CD4-positive, alpha-beta T cell (primary cell): ENCODE data around the gene ANO6. TPM values are rescaled to one million over a fixed set of nuclear protein-coding genes. Genes with fewer than 3 reads are reported as not detected.

Source experiments
- ATAC-seq: fragments of 200-7000 bp; cut with Tn5 transposase; one replicate; pipeline ENCODE4 v1.10.0; 2022; ENCODE audit warnings: mild to moderate bottlenecking; ENCODE audit not compliant: poor library complexity
- CTCF ChIA-PET: fragments of 350-600 bp; sonication (Branson Sonifier 250); formaldehyde crosslinking; loops from one replicate; lab custom pipeline; 2021; ENCODE audit warnings: antibody characterized with exemption, inconsistent platforms; lab: Charles Lee
- POLR2A ChIA-PET: fragments of 350-600 bp; sonication (Branson Sonifier 250); formaldehyde crosslinking; loops from one replicate; lab custom pipeline; 2021; ENCODE audit warnings: antibody characterized with exemption, inconsistent platforms; lab: Charles Lee
- DNase-seq, 14 experiments: peaks; one replicate each; pipeline ENCODE4 v3.0.0-alpha.2; 2013 to 2020; ENCODE audit warnings: mixed read lengths in 2 of 14
- H3K27ac ChIP-seq, 2 donors: one replicate each; pipeline versions ENCODE4 v1.5.1 to v1.7.0; 2013; ENCODE audit warnings: low read length in 2 of 2, low read depth in 1 of 2, mild to moderate bottlenecking in 1 of 2
- H3K27me3 ChIP-seq, 2 experiments: 1 replicate in 1 of 2; 2 replicates in 1 of 2; pipeline versions ENCODE4 v1.6.1 to v1.7.0; 2013; ENCODE audit warnings: low read length in 2 of 2, control low read depth in 1 of 2, mild to moderate bottlenecking in 1 of 2, moderate library complexity in 1 of 2; ENCODE audit not compliant: insufficient read depth in 2 of 2, control insufficient read depth in 1 of 2
- H3K36me3 ChIP-seq: one replicate; pipeline ENCODE4 v1.6.1; 2013; ENCODE audit warnings: low read length, control low read depth; ENCODE audit not compliant: insufficient read depth
- H3K4me1 ChIP-seq: one replicate; pipeline ENCODE4 v1.6.1; 2013; ENCODE audit warnings: low read length, control low read depth; ENCODE audit not compliant: insufficient read depth
- H3K4me3 ChIP-seq: one replicate; pipeline ENCODE4 v1.5.1; 2013; ENCODE audit warnings: mild to moderate bottlenecking, low read length, moderate library complexity
- H3K9me3 ChIP-seq, 2 experiments: 1 replicate in 1 of 2; 2 replicates in 1 of 2; pipeline versions ENCODE4 v1.6.1 to v1.7.0; 2013; ENCODE audit warnings: low read length in 2 of 2, mild to moderate bottlenecking in 2 of 2, control low read depth in 1 of 2, moderate library complexity in 1 of 2; ENCODE audit not compliant: control insufficient read depth in 1 of 2, insufficient read depth in 1 of 2
- H3K27ac Mint-ChIP-seq: one replicate; pipeline ENCODE4 v1.8.0; 2020; ENCODE audit warnings: mixed read lengths
- H3K27me3 Mint-ChIP-seq: one replicate; pipeline ENCODE4 v1.8.0; 2021; ENCODE audit warnings: mixed read lengths
- H3K36me3 Mint-ChIP-seq: one replicate; pipeline ENCODE4 v1.8.0; 2021; ENCODE audit warnings: low read depth, mixed read lengths
- H3K4me1 Mint-ChIP-seq: one replicate; pipeline ENCODE4 v1.8.0; 2021; ENCODE audit warnings: low read depth, mixed read lengths
- H3K4me3 Mint-ChIP-seq: one replicate; pipeline ENCODE4 v1.8.0; 2020; ENCODE audit warnings: mild to moderate bottlenecking, mixed read lengths
- H3K9me3 Mint-ChIP-seq: one replicate; pipeline ENCODE4 v1.8.0; 2020; ENCODE audit warnings: mixed read lengths
- CTCF ChIP-seq: fragments of 200-600 bp; IDR thresholded peaks from one replicate; pipeline ENCODE4 v1.8.0; 2022; ENCODE audit warnings: antibody characterized with exemption, mild to moderate bottlenecking
- intact Hi-C, 2 experiments: fragments of 100-400 bp; cut with DNase I in 1 of 2; cut with micrococcal nuclease in 1 of 2; formaldehyde crosslinking; loops; one replicate each; pipeline versions ENCODE4 v1.15.1 to v1.9.0; 2023 to 2025; cut with DNase I, micrococcal nuclease
- total RNA-seq, 174 experiments: library from RNA in 2 of 174; stranded (reverse) in 2 of 174; gene quantifications; one replicate each; pipeline ENCODE4 v1.2.3 and lab custom pipeline; 2021 to 2026

ANO6 gene
- total RNA-seq, 2 experiments from 2014 or later = 11.6 to 11.7 TPM

GRCh38 chr12:45286621-45287020, 70.7 kb downstream of the ANO6 start:
- POLR2A ChIA-PET = interaction anchor here (1.3 kb wide), 1 partner anchor 71 kb away, joined by 6 read pairs; the partner anchor contains the start of gene ANO6
- H3K27me3 ChIP-seq = no peaks in the 10 kb centered on the region
- ATAC-seq (no peak), DNase-seq (no peak)
- Mint-ChIP-seq H3K4me1 (peaks cover 4% of the 10 kb centered on the region), H3K27me3 (no peaks in the 10 kb centered on the region), H3K4me3 (no peak overlapping the region), H3K27ac (no peak overlapping the region), H3K9me3 (no peaks in the 10 kb centered on the region), H3K36me3 (peaks cover 14% of the 10 kb centered on the region)
- intact Hi-C loops = no loop called here
- CTCF ChIA-PET = no interaction called here
- H3K9me3 ChIP-seq = no peaks in the 10 kb centered on the region
- no peak overlapping the region for H3K27ac ChIP-seq
- H3K36me3 ChIP-seq = no peaks in the 10 kb centered on the region
- no peak overlapping the region for H3K4me3 ChIP-seq
- no peaks in the 10 kb centered on the region for H3K4me1 ChIP-seq
- no peak for TF ChIP-seq CTCF

- no peak overlapping the region for H3K4me3 ChIP-seq
- CTCF ChIA-PET = interaction anchor here (1.2 kb wide), 1 partner anchor 10 kb away, joined by 3 read pairs; no protein-coding TSS in a partner anchor
- intact Hi-C loops = no loop called here
- Mint-ChIP-seq H3K27ac (no peak overlapping the region), H3K9me3 (no peaks in the 10 kb centered on the region), H3K4me1 (peaks cover 6% of the 10 kb centered on the region), H3K27me3 (no peaks in the 10 kb centered on the region), H3K4me3 (no peak overlapping the region), H3K36me3 (no peaks in the 10 kb centered on the region)
- H3K4me1 ChIP-seq = no peaks in the 10 kb centered on the region
- H3K36me3 ChIP-seq = no peaks in the 10 kb centered on the region
- no peak for TF ChIP-seq CTCF
- no peak for DNase-seq
- H3K27me3 ChIP-seq = no peaks in the 10 kb centered on the region
- POLR2A ChIA-PET = no interaction called here
- H3K27ac ChIP-seq = no peak overlapping the region
- ATAC-seq = no peak
- no peaks in the 10 kb centered on the region for H3K9me3 ChIP-seq
Observed at GRCh38 chr12:45289245-45290215, 73.6 kb downstream of the ANO6 start.

GRCh38 chr12:45290216-45290605, 74.3 kb downstream of the ANO6 start:
- Histone ChIP-seq H3K4me3 (no peak overlapping the region), H3K36me3 (no peaks in the 10 kb centered on the region), H3K4me1 (no peaks in the 10 kb centered on the region), H3K27me3 (no peaks in the 10 kb centered on the region), H3K9me3 (no peaks in the 10 kb centered on the region), H3K27ac (no peak overlapping the region)
- ChIA-PET POLR2A (no interaction called here), CTCF (interaction anchor here (1.2 kb wide), 1 partner anchor 10 kb away, joined by 3 read pairs; no protein-coding TSS in a partner anchor)
- no peaks in the 10 kb centered on the region for H3K36me3 Mint-ChIP-seq
- no peak overlapping the region for H3K4me3 Mint-ChIP-seq
- H3K27ac Mint-ChIP-seq = no peak overlapping the region
- TF ChIP-seq CTCF = no peak
- peaks cover 6% of the 10 kb centered on the region for H3K4me1 Mint-ChIP-seq
- DNase-seq = no peak
- ATAC-seq = no peak
- intact Hi-C loops = no loop called here
- no peaks in the 10 kb centered on the region for H3K27me3 Mint-ChIP-seq
- H3K9me3 Mint-ChIP-seq = no peaks in the 10 kb centered on the region
